Muscle of back (tissue), 11 donors: ENCODE results near the gene ARL10. TPM values are rescaled to one million over a fixed set of nuclear protein-coding genes. Genes with fewer than 3 reads are reported as not detected.
"Not testable (repeated sequence)": the region's sequence is repeated elsewhere in the genome, so short reads cannot be mapped to it uniquely, and the experiment has no call there.

ENCODE experiments used
- DNase-seq, 3 donors: peaks; one replicate each; pipeline versions ENCODE4 v3.0.0 to v3.0.0-alpha.2; 2013
- polyA plus RNA-seq, 10 donors: library from polyadenylated mRNA; unstranded; fragments of 120-200 nt; gene quantifications; one replicate each; pipeline ENCODE4 v1.2.1, GENCODE V29; 2013; ENCODE audit not compliant: insufficient read length in 10 of 10

Gene ARL10
- polyA plus RNA-seq, 10 donors = 8.6 to 13.6 (median 10.9) TPM

DNA sequence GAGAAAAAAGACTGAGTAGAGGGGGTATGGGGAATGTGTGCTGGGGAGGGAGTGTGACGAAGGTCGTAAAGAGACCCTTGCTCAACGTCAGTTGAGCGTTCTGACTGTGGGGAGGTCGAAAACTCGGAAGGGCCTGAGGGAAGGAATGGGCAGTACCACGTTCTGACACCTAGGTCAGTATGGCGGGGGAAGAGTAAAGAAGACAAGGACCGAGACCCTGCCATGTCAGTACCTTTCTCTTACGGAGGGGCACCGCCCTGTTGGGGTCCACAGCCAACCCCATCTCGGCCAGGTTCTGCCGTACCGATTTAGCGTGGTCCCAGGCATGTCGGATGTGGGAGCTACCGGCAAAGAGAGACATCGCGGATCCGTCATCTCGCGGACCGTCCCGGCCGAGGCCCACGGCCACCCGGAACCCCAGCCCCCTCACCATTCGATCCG lies 22.7 kb downstream of the ARL10 start:
- no peak for DNase-seq

DNA sequence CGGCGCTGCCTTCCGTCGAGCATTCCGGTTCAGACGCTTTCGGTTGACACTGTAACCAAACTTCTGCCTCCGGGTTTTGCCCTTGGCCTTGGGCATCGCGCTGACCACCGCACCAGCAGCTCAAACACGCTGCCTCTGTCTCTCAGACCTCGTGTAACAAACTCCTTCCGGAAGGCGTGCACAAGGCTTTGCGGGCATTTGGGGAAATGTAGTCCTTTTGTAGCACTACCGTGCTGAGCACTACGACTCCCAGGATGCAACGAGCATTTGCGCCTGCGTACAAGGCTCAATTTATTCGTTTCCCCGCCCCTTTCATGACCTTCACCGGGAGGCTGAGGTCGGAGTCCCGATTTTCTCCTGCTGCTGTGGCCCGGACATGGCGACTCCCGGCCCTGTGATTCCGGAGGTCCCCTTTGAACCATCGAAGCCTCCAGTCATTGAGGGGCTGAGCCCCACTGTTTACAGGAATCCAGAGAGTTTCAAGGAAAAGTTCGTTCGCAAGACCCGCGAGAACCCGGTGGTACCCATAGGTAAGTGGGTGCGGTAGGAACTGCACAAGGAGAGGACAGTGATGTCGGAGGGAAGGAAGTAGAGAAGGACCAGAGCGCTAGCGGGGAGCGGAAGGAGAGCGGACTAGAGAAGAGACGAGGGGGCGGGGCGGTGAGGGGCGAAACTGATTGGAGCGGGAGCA lies 23.3 kb downstream of the ARL10 start, which contains the start of the genes HIGD2A and NOP16:
HIGD2A (plus strand) TSS at position 308 of the 691 bp plus-strand sequence; CDS start at position 377, 69 bp downstream.
NOP16 (minus strand) TSS at position 155 of the 691 bp plus-strand sequence; CDS start at position 96, 59 bp downstream.
- DNase-seq = peak; percentile 98 to 99 (median 99)

DNA sequence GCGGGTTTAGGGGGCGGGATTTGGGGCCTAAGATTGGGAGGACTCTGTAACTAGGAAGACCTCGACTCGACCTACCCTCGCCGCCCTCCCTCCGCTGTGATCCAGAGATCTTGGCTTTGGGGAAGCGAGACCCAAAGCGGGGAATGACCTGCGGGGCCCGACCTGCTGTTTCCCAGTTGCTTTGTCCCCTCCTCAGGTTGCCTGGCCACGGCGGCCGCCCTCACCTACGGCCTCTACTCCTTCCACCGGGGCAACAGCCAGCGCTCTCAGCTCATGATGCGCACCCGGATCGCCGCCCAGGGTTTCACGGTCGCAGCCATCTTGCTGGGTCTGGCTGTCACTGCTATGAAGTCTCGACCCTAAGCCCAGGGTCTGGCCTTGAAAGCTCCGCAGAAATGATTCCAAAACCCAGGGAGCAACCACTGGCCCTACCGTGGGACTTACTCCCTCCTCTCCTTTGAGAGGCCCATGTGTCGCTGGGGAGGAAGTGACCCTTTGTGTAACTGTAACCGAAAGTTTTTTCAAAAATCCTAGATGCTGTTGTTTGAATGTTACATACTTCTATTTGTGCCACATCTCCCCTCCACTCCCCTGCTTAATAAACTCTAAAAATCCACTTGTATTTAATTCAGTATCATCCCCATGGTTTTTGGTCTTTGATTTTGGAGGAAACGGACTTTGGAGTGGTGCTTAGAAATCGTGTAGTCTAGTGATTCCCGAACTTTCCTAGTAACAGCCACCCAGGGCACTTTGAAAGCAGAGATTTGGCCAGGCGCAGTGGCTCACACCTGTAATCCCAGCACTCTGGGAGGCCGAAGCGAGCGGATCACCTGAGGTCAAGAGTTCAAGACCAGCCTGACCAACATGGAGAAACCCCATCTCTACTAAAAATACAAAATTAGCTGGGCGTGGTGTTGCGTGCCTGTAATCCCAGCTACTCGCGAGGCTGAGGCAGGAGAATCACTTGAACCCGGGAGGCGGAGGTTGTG lies 24.1 kb downstream of the ARL10 start:
- no peak for DNase-seq

DNA sequence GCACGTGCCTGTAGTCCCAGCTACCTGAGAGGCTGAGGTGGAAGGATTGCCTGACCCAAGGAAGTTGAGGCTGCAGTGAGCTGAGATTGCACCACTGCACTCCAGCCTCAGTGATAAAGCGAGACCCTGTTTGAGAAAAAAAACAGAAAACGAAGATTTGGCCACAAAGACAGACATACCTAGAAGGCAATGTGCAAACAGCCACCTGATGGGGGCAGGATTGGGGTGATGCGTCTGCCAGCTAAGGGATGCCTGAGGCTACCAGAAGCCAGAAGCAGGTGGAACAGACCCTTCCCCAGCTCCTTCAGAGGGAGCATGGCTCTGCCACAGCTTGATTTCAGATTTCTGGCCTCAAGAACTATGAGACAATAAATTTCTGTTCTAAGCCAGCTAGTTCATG lies 26.2 kb downstream of the ARL10 start:
- no peak for DNase-seq

DNA sequence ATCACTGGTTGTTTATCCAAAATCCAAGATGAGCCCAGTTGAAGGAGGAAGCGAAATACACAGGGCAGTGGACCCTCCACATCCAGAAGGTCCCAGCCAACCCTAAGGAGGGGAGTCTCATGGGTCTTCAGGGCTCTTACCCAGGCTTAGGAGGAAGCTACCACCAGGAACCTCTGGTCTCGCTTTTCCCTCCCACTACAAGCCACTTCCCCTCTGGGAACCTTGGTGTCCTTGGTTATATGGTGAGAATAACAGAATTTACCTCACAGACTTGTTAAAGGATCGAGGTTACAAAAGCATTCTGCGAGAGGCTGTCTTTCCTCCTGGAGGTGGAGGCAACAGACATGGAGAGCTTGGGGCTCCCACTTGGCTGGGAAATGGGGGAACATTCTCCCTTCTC lies 26.7 kb downstream of the ARL10 start:
- no peak for DNase-seq

DNA sequence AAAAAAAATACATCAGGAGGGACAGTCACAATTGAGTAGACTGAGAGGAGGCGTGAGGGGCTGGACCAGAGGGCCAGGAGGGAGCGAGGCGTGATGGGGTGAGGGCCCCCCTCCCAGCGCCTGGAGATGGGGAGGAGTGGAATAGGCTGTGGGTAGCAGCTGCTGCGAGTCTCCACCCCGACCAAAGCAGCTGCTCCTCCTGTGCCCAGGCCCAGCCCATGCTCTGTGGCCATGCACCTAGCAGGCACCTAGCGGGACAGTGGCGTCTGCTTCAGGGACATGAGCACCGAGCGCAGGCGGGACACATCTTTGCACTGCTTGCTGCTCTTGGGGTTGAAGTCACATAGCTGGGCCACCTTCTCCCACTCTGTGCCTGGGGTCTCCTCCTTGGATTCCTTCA lies 27.2 kb downstream of the ARL10 start:
- DNase-seq = no peak

DNA sequence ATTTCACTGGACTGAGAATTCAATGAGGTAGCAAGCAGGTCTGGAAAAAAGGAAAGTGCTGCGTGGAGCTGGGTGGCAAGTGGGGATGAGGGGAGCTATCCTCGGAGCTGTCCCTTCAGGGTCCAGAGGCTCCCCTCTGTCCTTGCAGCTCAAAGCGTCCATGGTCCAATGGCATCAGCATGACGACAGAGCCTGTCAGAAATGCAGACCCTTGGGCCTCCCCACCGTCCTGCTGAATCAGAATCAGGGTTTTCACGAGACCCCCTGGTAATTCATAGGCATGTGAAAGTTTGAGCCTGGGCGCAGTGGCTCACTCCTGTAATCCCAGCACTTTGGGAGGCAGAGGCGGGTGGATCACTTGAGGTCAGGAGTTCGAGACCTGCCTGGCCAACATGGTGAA lies 28.8 kb downstream of the ARL10 start:
- DNase-seq = no peak

DNA sequence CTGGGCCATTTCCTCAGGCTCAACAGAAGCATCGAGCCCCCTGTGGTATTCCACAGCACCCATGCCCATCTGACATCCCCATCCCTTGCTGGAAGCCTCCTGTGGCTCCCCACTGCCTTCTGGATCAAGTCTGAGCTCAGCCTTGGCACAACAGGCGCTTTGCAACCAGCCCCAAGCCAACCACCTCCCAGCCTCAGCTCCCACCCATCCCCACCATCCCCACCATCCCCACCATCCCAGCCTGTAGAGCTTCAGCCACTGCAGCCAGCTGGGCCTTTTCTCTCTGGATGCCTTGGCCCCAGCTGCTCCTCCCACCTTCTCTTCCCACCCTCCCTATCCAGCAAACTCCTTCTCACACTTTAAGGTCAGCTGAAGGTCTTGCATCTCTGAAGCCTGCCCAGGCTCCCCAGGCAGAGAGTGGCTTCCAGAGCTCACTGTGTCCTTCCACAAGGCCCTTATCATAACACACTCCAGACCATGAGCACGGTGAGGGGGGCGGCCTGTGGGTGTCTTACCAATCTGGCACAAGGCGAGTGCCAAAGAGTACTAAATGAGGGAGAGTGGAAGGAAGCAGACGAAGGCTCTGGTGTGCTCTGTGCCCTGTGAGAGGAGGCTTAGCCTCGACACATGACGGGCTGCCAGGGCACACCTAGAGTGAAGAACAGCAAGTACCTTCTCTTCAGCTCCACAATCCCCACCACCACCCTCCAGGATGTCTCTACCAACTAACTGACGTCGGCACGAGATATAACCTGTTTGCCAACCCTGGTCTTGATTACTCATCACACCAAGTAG lies 29.8 kb downstream of the ARL10 start:
- no peak for DNase-seq

DNA sequence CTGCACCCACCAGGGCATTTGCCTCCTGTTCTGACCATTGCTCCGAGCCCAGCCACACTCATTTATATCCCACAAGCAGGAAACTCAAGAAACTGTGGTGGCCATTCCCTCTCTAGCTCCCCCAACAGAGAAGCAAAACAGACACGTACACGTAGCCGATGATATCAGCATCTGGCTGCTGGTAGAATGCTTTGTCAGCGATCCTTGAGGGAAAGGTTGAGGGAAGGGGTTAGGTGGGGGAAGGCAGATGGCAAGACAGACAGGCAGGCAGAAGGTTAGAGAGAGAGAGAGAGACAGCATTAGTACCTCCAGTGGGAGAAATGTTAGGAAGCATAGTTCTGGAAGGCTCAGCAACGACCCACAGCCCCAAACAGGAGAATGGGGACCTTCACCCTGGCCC lies 31.0 kb downstream of the ARL10 start:
- DNase-seq = no peak

DNA sequence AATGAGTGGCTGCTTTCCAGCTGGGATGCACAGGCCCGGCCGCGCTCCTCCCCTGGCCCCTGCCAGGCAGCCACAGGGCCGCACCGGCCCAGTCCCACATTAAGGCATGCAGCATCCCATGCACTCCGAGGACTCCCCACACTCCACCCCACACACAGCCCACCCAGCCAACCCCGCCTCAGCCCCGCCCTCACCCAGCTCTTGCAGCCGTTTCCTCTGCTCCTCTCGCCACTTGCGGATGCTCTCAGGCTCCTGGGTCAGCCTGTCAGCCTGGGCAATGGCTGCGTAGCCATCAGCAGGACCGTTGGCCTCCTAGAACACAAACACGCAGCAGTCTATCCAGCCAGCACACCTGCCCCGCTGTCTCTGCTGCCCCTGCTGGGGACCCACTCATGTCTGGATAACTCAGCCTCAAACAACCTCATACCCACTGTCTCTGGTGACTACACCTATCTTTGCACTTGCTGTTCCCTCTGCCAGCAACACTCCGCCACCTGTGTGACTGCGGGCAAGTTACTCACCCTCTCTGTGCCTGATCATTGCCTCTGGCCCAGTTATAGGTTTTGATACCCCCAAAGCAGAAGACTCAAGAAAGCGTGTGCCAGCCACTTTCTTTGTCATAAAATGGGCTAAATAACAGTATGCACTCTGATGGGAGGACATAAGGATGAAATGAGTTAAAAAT lies 32.6 kb downstream of the ARL10 start:
- DNase-seq = no peak

DNA sequence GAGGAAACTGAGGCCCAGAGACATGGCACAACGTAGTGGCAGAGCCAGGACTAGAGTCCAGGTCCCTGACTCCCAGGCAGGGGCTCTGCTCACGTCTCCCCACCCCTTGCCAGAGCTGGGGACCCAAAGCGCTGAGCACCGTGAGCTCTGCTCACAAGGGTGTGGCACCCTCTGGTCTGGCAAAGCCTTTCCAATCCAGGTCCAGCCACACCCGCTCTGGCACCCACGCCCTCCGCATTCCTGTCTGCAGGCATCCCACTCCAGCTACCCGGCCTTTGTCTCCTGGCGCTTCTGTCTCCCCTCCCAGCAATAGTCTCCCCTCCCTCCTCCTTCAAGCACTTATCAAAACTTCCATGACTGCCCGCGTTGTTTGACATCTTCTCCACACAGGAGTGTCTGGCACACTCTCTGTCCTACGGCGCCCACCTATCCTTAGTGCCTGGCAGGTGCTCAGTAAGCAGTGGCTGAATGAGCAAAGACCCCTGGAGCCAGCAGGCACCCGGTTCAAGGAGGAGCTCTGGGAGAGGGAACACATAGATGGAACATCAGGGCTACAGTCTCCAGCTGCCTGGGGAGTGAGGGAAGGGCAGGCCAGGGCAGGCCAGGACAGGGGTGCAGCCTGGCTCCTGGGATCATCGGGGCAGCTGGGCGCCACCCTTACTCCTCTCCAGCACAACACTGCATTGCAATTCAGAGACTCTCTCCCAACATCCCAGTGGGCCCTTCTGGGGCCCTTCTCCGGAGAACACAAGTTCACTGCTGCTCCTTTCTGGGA lies 35.3 kb downstream of the ARL10 start:
- no peak for DNase-seq

DNA sequence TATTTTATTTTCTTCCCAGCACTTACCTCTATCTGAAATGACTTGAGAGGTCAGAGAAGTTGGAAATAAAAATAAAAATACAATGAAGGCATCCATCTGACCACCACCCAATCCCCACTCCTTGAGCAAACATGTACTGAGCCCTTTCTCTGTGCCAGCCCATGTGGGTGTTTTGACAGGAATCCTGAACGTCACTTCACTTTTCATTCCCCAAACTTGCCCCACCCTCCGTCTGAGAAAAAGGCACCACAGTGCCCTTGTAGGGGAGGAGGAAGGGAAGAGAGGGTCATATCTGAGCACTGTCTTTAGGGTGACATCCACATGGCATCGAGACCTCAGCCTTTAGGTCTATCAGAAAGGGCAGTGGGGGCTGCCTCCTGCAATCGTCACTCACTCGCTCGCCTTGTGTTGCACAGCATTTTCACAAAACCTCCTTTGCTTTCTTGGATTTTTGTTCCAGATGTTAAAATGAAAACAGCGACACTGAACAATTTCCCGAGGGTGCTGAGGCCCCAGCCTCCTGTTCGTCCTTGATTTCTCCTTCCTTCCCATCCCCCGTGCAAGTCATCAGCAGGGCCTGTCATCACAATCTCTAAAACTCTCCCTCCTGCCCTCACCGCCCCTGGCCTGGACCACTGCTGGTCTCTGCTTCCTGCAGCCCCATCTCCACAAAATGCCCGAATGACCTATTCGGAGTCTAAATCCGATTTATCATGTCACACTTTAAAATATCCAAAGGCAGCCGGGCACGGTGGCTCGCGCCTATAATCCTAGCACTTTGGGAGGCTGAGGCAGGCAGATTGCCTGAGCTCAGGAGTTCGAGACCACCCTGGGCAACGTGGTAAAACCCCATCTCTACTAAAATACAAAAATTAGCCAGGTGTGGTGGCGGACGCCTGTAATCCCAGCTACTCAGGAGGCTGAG lies 36.3 kb downstream of the ARL10 start:
- no peak for DNase-seq

DNA sequence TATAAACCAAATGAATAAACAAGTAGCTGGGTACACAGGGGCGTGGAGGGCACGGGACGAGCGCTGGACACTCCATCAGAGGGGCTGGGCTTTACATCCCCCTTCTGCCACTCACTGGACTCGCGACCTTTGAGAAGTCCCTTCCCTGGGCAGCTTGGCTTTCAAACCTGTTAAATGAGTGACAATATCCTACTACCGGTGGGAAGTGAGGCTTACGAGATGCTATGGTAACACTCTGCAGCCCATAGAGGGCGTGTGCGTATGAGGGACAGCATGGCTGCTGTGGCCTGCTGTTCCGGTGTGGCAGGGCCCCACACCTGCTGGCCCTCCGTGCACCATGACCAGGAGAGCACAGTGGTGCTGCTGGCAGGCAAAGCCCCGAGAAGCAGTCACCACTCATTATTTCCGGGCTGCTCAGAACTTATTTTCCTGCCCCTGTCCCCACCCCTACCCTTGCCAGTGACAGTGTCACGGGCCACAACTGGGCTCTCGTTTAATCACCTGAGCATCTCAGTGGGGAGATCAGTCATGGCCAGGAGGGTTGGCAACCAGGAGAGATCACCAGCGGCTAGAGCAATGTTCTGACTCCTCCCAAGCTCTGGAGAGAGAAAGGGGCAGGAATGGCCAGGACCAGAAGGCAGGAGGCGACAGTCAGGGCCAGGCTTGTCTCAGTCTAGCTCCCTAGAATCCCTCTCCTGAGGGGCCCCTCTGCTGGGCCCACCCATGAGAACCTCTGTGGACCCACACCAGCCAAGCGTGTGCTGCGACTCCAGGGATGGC lies 40.6 kb downstream of the ARL10 start:
- DNase-seq = no peak

DNA sequence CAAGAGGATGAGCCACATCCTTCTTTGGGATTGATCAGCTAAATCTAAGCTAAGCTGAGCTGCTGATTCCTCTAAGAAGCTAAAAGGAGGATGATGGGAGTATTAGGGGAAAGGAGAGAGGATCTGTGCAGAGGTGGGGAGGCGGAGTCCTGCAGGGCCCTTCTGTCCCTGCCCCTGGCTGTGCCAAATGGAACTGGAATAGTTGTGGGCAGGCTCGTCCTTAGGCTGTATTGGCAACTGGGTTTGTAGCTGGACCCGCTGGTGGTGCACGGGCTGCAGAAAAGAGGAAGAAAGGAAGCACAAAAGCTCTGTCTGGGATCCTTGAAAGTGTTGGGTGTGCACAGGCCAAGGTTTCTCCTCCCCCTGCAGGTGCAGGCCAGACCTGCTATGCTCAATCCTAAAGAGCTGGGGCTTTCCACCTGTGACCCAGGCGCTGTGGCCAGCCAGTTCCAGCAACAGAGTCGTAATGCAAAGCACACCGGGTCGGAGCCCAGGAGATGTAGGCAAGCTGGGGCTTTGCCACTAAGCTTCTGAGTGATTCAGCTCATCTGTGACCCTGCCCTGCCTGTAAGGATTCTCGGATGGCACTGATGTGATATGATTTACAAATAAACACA lies 41.3 kb downstream of the ARL10 start:
- no peak for DNase-seq

DNA sequence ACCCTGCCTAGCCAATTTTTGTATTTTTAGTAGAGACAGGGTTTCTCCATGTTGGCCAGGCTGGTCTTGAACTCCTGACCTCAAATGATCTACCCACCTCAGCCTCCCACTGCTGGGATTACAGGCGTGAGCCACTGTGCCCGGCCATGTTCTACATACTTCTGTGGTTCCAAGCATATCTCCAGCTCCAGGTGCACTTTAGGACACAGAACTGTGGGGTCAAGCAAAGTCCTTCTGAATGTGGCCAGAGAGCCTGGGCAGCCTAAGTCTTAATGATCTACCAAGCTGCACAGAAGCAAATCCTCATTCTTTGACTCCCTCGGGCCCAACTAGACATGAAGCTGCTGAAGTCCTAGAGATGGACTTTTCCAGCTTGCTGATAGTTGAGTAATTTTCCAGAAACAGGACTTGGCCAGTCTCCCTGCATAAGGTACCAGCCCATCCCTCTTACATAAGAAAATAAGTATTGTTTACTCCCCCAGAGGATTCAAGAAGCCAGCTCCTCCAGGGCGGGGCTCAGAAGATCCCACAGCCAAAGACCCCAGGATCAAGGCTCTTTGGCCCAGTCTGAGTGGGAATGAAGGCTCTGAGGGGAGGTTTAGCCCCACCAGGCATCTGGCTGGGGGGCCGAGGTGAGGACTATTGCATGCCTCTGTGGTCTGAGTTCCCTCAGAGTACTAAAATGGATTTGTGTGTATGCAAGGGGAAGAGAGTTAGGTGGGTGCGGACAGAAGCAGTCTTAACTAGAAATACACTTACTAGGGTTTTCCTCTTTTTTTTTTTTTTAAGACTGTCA lies 42.4 kb downstream of the ARL10 start:
- DNase-seq = peak in 1 of 3 donors; percentile 46

DNA sequence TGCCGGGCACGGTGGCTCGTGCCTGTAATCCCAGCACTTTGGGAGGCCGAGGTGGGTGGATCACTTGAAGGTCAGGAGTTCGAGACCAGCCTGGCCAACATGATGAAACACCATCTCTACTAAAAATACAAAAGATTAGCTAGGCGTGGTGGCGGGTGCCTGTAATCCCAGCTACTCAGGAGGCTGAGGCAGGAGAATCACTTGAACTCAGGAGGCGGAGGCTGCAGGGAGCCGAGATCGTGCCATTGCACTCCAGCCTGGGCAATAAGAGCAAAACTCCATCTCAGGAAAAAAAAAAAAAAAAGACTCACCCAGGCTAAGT lies 42.9 kb downstream of the ARL10 start:
- DNase-seq = not testable (repeated sequence)

DNA sequence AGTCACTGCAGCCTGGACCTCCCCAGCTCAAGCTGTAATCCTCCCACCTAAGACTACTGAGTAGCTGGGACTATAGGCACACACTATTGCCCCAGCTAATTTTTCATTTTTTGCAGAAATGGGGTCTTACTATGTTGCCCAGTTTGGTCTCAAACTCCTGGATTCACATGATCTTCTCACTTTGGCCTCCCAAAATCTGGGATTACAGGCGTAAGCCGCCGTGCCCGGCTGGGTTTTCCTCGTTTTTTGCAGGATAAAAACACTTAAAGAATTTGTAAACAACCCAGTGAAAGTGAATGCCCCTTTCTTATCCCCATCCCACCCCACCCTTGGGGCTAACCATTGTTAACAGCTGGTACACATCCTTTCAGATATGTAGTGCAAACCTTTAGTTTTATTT lies 43.3 kb downstream of the ARL10 start:
- DNase-seq = no peak
